Adrenal gland (tissue), 12 donors: ENCODE results near the gene MPG. TPM values are rescaled to one million over a fixed set of nuclear protein-coding genes. Genes with fewer than 3 reads are reported as not detected.

Experiments used
- DNase-seq, 7 donors: peaks; one replicate each; pipeline ENCODE4 v3.0.0-alpha.2; 2019 to 2020
- H3K27ac ChIP-seq, 5 donors: fragments of 200-600 bp; sonication (generic) in 4 of 5; 1 replicate in 3 of 5; 2 replicates in 2 of 5; pipeline versions ENCODE4 v1.5.1 to v1.8.0; 2016 to 2020; ENCODE audit warnings: mild to moderate bottlenecking in 1 of 5
- H3K27me3 ChIP-seq: fragments of 200-600 bp; 2 replicates; pipeline ENCODE4 v1.8.0; 2021
- H3K36me3 ChIP-seq, 2 donors: fragments of 200-600 bp; replicated peaks in 1 of 2; 1 replicate in 1 of 2; 2 replicates in 1 of 2; pipeline versions ENCODE4 v1.5.1 to v1.8.0; 2018 to 2022
- H3K4me1 ChIP-seq, 2 donors: fragments of 200-600 bp; replicated peaks in 1 of 2; 1 replicate in 1 of 2; 2 replicates in 1 of 2; pipeline versions ENCODE4 v1.5.1 to v1.8.0; 2018 to 2021
- H3K4me3 ChIP-seq, 4 donors: fragments of 200-600 bp; sonication (generic) in 3 of 4; one replicate each; pipeline ENCODE4 v1.5.1; 2016 to 2018
- H3K9me3 ChIP-seq, 3 donors: fragments of 200-600 bp; sonication (generic) in 1 of 3; replicated peaks in 1 of 3; 1 replicate in 2 of 3; 2 replicates in 1 of 3; pipeline versions ENCODE4 v1.5.1 to v1.8.0; 2016 to 2021
- CTCF ChIP-seq, 6 experiments: fragments of 450-650 bp in 4 of 6; fragments of 200-600 bp in 2 of 6; sonication (generic) in 1 of 6; IDR thresholded peaks; 1 replicate in 5 of 6; 2 replicates in 1 of 6; pipeline versions ENCODE4 v1.5.1 to v1.8.0; 2016 to 2021; ENCODE audit warnings: antibody characterized with exemption in 6 of 6, mild to moderate bottlenecking in 2 of 6, moderate library complexity in 1 of 6
- POLR2A ChIP-seq, 2 donors: fragments of 450-650 bp; IDR thresholded peaks; one replicate each; pipeline ENCODE4 v1.6.1; 2017; ENCODE audit warnings: antibody characterized with exemption in 2 of 2, mild to moderate bottlenecking in 2 of 2, moderate library complexity in 1 of 2
- WGBS, 4 donors: extraction: QIAGEN DNeasy Blood & Tissue Kit in 2 of 4; methylation state at CpG; one replicate each; pipeline versions ENCODE4 v1.1.5 to v1.1.7; 2013 to 2017; 5-methylcytosine and 5-hydroxymethylcytosine counted together
- intact Hi-C, 2 donors: fragments of 100-400 bp; cut with DNase I; formaldehyde crosslinking; loops; one replicate each; pipeline versions ENCODE4 v1.14.1 to v1.15.0; 2022 to 2023
- polyA plus RNA-seq, 3 donors: library from polyadenylated mRNA; stranded (reverse); fragments of 200-250 nt in 2 of 3; fragments of 350-450 nt in 1 of 3; fragmentation: Illumina TruSeq in 1 of 3; extraction: RNeasy Lipid Tissue Mini Kit (QIAGEN cat#74804) in 1 of 3; gene quantifications; one replicate each; pipeline ENCODE4 v1.2.3, GENCODE V29; 2013 to 2014
- total RNA-seq, 9 donors: library from RNA; depleted of rRNA in 4 of 9; stranded (reverse); fragments of >200 nt in 4 of 9; fragments of 120-200 nt in 1 of 9; fragmentation: NEBNext Ultra II Directional in 1 of 9; extraction: Animal tissue kit (Norgen Biotek cat#: 25700) in 1 of 9; gene quantifications; one replicate each; pipeline versions ENCODE4 v1.1.0 to v1.2.4, GENCODE V29; 2013 to 2023
- donor health status: healthy with polysubstance abuse.
- donor health status: Bipolar disorder and iron deficiency.
- donor health status: DM: yes; HTN: yes; CAD: no.
- donor health status: DM: no; HTN: no; CAD: no.
- donor health status: DM: no; HTN: no; CAD: no.
- donor health status: DM: yes; HTN: yes; CAD: no.

Gene MPG
- total and polyA plus RNA-seq, 12 donors: 5.0 to 207 (median 91.3) TPM

GRCh38 chr16:74051-74746 is 3.8 kb upstream of the MPG start:
- H3K4me3 ChIP-seq: no peak overlapping the region
- peaks cover 32 to 41% of the 10 kb centered on the region in 2 donors for H3K4me1 ChIP-seq
- DNase-seq: no peak
- TF ChIP-seq POLR2A (IDR thresholded peaks at IDR 0.05): no peak
- no peak for TF ChIP-seq CTCF (IDR thresholded peaks at IDR 0.05)
- intact Hi-C loops: no loop called here
- no peaks in the 10 kb centered on the region for H3K9me3 ChIP-seq
- no peaks in the 10 kb centered on the region for H3K36me3 ChIP-seq
- 74 to 88% (median 82%) methylated on average over 5 to 12 of the region's 12 CpGs for WGBS, 4 donors
- no peak overlapping the region for H3K27ac ChIP-seq
- H3K27me3 ChIP-seq: no peaks in the 10 kb centered on the region

- Histone ChIP-seq H3K4me1 (peaks cover 39 to 48% of the 10 kb centered on the region in 2 donors), H3K4me3 (no peak overlapping the region), H3K27me3 (no peaks in the 10 kb centered on the region), H3K9me3 (no peaks in the 10 kb centered on the region), H3K27ac (peak overlapping the region in 2 of 5 donors; percentile 93 to 98), H3K36me3 (peaks cover 0 to 6% of the 10 kb centered on the region in 2 donors)
- DNase-seq: no peak
- intact Hi-C loops: no loop called here
- TF ChIP-seq POLR2A (IDR thresholded peaks at IDR 0.05) (no peak), CTCF (IDR thresholded peaks at IDR 0.05) (no peak)
- WGBS, 4 donors: 89 to 95% (median 91%) methylated on average over 14 to 16 of the region's 16 CpGs
These were observed 3.2 kb upstream of the MPG start for GRCh38 chr16:74747-75334.

GRCh38 chr16:75580-76501 is 2.2 kb upstream of the MPG start:
- Histone ChIP-seq H3K27ac (peak overlapping the region in 3 of 5 donors; percentile 88 to 98 (median 93)), H3K4me1 (peaks cover 41 to 51% of the 10 kb centered on the region in 2 donors), H3K9me3 (no peaks in the 10 kb centered on the region), H3K27me3 (no peaks in the 10 kb centered on the region), H3K4me3 (no peak overlapping the region), H3K36me3 (peaks cover 0 to 11% of the 10 kb centered on the region in 2 donors)
- intact Hi-C loops: no loop called here
- WGBS, 4 donors: 44 to 54% (median 50%) methylated on average over 6 to 11 of the region's 11 CpGs
- peak in 6 of 7 donors; percentile 47 to 79 (median 58) for DNase-seq
- no peak for TF ChIP-seq POLR2A (IDR thresholded peaks at IDR 0.05)
- TF ChIP-seq CTCF (IDR thresholded peaks at IDR 0.05): peak in 2 of 6 experiments; percentile 11 to 23
